HG02973 (cell line): ENCODE results near the gene HOXA9.

Experiments used
- ATAC-seq: cut with Tn5 transposase; IDR thresholded peaks from one replicate; pipeline ENCODE4 v1.9.1; 2021; ENCODE audit warnings: moderate library complexity; ENCODE audit not compliant: unreplicated experiment

Gene HOXA9

GRCh38 chr7:27115221-27116026, 49.9 kb downstream of the HOXA9 start:
- ATAC-seq = no peak

GRCh38 chr7:27114881-27115220, 50.5 kb downstream of the HOXA9 start:
- ATAC-seq = no peak

GRCh38 chr7:27113991-27114769, 51.2 kb downstream of the HOXA9 start:
- no peak for ATAC-seq

- ATAC-seq = no peak
These were observed 52.1 kb downstream of the HOXA9 start for GRCh38 chr7:27112955-27113949.
